Breast epithelium (tissue), 3 donors: ENCODE data around the gene DCTPP1.

Experiments used
- POLR2A ChIP-seq: fragments of 450-650 bp; IDR thresholded peaks from one replicate; pipeline ENCODE4 v1.6.1; 2016; ENCODE audit warnings: antibody characterized with exemption, mild to moderate bottlenecking, moderate library complexity
- POLR2AphosphoS5 ChIP-seq, 3 donors: sonication (generic); formaldehyde crosslinking; IDR thresholded peaks; one replicate each; pipeline ENCODE4 v1.6.1; 2017; ENCODE audit warnings: antibody characterized with exemption in 3 of 3
- TF ChIP-seq, protein P1 (sequence below), 3 donors: fragments of 450-650 bp; IDR thresholded peaks; one replicate each; pipeline ENCODE4 v1.5.1; 2016 to 2017; ENCODE audit warnings: antibody characterized with exemption in 3 of 3, mild to moderate bottlenecking in 3 of 3, moderate library complexity in 3 of 3

DNA sequence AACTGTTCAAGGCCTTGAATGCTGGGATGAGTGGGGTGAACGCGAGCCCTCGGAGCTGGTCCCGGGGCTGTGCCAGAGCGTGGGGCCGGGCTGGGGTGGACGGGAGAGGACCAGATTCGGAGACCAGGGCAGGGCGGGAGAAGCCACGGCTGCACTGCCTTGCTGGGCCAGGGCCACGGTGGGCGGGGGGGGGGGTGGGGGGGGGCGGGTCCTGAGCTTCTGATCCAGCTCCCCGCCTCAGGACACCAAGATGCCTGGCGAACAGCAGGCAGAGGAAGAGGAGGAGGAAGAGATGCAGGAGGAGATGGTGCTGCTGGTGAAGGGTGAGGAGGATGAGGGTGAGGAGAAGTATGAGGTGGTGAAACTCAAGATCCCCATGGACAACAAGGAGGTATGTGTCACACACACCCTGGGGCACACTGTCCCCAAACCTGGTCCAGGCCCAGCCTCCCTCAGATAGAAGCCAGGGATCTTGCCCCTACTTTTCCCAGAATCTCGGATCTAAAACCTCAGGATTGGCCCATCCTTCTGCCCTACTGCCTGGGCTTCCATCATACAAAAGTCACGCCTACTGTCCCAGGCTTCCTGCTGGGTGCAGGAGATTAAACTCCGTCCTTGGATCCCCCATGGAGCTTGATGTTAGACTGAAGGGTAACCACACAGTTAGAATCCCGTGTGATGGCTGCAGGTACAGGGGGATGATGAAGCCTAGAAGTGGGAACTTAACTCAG lies 21.9 kb downstream of the DCTPP1 start:
- TF ChIP-seq, protein P1, sequence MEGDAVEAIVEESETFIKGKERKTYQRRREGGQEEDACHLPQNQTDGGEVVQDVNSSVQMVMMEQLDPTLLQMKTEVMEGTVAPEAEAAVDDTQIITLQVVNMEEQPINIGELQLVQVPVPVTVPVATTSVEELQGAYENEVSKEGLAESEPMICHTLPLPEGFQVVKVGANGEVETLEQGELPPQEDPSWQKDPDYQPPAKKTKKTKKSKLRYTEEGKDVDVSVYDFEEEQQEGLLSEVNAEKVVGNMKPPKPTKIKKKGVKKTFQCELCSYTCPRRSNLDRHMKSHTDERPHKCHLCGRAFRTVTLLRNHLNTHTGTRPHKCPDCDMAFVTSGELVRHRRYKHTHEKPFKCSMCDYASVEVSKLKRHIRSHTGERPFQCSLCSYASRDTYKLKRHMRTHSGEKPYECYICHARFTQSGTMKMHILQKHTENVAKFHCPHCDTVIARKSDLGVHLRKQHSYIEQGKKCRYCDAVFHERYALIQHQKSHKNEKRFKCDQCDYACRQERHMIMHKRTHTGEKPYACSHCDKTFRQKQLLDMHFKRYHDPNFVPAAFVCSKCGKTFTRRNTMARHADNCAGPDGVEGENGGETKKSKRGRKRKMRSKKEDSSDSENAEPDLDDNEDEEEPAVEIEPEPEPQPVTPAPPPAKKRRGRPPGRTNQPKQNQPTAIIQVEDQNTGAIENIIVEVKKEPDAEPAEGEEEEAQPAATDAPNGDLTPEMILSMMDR (IDR thresholded peaks at IDR 0.05), result no peak
- no peak for TF ChIP-seq POLR2A
- no peak for TF ChIP-seq POLR2AphosphoS5 (IDR thresholded peaks at IDR 0.05)
